Measurements from ENCODE around the gene TOMM40.

- no peak for TF ChIP-seq EZH2 (IDR thresholded peaks at IDR 0.05; ENCODE audit: borderline replicate concordance)
- no peak for TF ChIP-seq CTCF (IDR thresholded peaks at IDR 0.05; ENCODE audit: poor library complexity)
- no peak for TF ChIP-seq EZH2phosphoT487 (IDR thresholded peaks at IDR 0.05; ENCODE audit: low read depth, severe bottlenecking, unreplicated experiment)
These were observed 7.1 kb upstream of the TOMM40 start for GRCh38 chr19:44883922-44884321.

All from hepatocyte (in vitro differentiated cells).